Activated CD4-positive, alpha-beta T cell treated with anti-CD3 and anti-CD28 coated beads, Interleukin-2, amount 50 U/mL, for 16 hours (primary cell): ENCODE results near the gene ABCC2.
A peak's percentile ranks its signal among the peaks of the same experiment; 100 is the strongest.
"Not testable (repeated sequence)": the region's sequence is repeated elsewhere in the genome, so short reads cannot be mapped to it uniquely, and the experiment has no call there.

ENCODE experiments used
- DNase-seq: peaks from one replicate; pipeline ENCODE4 v3.0.0-alpha.2; 2020

Gene ABCC2

DNA sequence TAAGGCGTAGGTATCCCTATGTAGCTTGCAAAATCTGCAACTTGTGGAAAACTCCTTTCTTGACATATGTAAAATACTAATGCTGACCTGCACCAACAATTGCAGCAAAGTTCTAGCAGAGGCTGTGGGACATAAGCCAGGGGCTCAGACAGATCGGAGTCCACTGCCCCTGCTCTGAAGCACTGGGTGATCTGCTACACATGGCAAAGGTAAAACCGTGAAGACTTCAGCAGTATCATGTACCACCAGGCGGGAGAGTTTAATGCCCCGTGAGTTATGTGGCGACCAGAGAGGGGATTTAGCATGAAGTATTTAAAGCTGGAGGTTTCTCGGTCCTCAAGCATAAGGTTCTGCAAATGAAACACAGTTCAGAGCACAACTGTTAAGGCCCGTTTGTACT is 76.4 kb downstream of the ABCC2 start:
- no peak for DNase-seq

- no peak for DNase-seq
These were observed 77.1 kb downstream of the ABCC2 start for GRCh38 chr10:99859585-99859984.

GRCh38 chr10:99860466-99860865 is 78.0 kb downstream of the ABCC2 start:
- DNase-seq, result no peak

- DNase-seq, result not testable (repeated sequence)
These were observed 81.2 kb downstream of the ABCC2 start for GRCh38 chr10:99863535-99864240.

DNA sequence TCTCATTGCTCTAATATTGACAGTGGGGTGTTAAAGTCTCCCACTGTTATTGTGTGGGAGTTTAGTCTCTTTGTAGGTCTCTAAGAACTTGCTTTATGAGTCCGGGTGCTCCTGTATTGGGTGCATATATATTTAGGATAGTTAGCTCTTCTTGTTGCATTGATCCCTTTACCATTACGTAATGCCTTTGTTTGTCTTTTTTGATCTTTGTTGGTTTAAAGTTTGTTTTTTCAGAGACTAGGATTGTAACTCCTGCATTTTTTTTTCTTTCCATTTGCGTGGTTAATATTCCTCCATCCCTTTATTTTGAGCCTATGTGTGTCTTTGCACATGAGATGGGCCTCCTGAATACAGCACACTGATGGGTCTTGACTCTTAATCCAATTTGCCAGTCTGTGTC is 84.8 kb downstream of the ABCC2 start:
- DNase-seq, result not testable (repeated sequence)

- DNase-seq, result no peak
These were observed 87.2 kb downstream of the ABCC2 start for GRCh38 chr10:99869581-99870122.

DNA sequence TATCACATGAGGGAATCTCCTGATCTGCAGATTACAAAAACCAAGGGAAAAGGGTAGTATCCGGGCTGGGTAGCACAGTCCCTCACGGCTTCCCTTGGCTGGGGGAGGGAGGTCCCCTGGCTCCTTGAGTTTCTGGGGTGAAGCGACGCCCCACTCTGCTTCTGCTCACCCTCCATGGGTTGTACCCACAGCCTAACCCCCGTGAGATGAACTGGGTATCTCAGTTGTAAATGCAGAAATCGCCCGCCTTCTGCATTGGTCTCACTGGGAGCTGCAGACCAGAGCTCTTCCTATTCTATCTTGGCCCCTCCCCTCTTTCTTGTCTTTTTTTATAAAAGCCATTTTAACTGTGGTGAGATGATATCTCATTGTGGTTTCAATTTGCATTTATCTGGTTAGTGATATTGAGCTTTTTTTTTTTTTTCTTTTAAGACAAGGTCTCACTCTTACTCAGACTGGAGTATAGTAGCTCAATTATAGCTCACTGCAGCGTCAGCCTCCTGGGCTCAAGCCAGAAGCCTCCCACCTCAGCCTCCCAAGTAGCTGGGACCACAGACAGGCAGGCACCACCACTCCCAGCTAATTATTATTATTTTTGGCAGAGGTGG is 87.8 kb downstream of the ABCC2 start:
- DNase-seq, result peak; percentile 75

DNA sequence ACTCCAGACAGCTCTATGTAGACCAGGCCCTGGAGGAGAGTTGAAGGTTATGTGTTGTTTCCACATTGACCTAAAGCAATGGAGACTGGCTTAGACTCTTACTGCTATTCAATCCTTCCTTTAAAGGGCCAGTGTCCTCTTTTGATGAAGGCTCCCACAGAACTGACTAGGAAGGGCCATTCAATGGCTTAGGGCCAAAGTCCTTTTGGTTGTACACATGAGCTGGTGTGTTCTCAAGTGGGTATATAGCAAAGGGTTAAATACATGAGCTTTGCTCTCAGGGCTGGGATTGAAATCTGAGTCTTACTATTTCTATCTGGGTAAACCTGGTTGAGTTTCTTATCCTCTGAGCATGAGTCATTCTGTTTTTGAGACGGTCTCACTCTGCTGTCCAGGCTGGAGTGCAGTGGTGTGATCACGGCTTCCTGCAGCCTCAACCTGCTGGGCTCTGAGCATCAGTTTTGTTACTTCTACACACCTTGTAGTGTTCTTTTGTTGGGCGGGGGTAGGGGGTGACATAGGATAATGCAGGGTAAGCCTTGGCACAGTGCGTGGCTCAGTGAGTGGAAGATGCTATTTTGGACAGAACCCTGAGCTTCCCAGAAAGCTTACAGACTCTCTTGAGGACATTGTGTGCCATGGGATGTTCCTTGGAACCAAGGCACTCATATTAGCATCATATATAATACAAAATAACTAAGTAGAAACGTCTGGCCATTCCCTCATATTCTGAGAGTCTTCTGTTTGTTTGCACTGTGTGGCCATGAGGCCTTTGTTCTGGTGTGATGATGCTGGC is 90.1 kb downstream of the ABCC2 start:
- peak; percentile 31 for DNase-seq

- DNase-seq, result no peak
These were observed 91.4 kb downstream of the ABCC2 start for GRCh38 chr10:99873846-99874245.

DNA sequence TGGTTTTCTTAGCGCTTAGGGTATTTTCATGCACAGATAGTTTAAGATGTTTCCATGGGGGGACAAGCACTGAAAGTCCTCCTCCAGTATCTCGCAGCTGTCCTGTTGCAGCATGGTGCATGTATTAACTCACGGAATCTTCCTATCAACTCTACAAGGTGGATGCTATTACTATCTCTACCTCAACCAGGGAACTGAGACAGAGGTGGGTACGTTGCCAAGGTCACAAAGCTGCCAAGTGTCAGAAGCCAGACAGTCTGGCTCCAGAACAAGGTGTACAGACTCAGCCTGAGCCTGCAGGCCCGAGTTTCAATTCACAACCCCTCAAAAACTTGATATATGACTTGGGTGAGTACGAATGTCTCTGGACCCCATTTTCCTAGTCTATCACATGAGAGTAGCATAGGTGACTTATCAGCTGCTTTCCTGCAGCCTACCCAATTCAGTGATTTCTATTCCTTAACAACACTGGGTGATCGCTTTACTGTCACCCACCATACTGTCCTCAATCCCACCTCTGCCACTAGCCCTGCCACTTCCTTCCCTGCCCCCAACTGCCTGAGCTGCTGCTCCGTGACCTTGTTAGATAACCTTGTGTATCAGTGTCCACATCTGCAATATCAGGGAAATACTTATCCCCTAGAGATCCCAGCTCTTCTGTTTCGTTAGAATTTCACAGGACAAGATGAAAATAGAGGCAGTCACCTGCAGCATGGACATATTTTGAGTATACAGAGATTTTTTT is 92.1 kb downstream of the ABCC2 start:
- no peak for DNase-seq

- DNase-seq, result no peak
These were observed 93.0 kb downstream of the ABCC2 start for GRCh38 chr10:99875473-99875872.

- DNase-seq, result no peak
These were observed 97.8 kb downstream of the ABCC2 start for GRCh38 chr10:99880080-99880835.

GRCh38 chr10:99881371-99881770 is 98.9 kb downstream of the ABCC2 start:
- DNase-seq, result no peak

DNA sequence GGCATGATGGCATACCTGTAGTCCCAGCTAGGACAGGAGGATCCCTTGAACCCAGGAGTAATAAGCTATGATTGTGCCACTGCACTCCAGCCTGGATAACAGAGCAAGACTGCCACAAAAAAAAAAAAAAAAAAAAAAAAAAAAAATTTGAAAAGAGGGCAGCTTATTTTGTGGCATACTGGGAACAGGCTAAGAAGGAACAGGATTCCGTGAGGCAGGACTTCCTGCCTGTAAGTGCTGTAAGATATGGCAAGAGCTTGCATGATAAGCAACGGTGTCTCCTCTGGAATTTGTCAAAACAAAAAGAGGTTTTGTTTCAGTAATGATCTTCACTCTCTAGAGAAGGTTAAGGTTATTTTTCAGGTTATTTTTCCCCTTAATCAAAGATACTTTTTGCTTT is 101.1 kb downstream of the ABCC2 start:
- no peak for DNase-seq

DNA sequence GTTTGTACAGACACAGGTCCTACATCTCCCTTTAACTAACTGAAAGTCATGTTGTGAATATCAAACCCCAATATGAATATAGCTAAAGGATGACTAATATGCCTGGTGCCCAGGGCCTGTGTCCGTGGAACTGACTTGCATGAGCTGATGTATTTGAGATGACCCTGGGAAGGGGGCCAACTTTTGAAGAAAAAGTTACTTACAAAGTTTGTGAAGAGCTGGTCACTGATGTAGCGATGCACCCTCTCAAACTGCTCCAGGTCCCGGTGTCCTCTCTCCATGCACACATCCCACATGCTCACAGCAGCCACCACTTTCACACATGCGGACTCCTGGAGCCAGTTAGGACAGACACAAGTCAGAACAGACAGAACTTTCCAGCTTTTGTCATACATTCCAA is 106.2 kb downstream of the ABCC2 start:
- no peak for DNase-seq

- no peak for DNase-seq
These were observed 112.2 kb downstream of the ABCC2 start for GRCh38 chr10:99894613-99895012.

DNA sequence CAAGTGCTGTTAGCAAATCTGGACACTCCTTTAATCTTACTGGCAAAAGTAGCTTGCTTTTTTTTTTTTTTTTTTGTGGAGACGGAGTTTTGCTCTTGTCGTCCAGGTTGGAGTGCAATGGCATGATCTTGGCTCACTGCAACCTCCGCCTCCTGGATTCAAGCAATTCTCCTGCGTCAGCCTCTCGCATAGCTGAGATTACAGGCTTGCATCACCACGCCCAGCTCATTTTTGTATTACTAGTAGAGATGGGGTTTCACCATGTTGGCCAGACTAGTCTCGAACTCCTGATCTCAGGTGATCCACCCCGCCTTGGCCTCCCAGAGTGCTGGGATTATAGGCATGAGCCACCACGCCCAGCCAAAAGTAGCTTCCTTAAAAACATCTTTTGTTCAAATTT is 112.6 kb downstream of the ABCC2 start:
- not testable (repeated sequence) for DNase-seq

DNA sequence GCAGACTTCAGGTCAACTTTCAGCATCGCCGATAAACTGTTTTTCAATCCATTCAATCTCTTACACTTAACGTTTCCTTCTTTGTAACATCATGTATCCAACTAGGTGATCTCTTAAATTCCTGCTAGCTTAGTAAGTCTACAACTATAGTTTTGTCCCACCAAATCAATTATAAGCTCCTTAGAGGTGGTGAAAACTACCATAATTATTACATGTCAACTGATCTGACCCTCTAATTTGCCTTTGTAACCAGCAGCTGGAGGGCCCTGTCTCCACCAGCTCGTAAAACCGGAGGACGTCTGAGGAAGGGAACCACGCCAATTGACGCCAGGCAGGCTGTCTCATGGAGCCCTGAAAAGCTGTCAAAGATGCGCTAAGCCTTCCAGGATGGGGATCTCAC is 113.4 kb downstream of the ABCC2 start:
- DNase-seq, result no peak
